AG04449 (cell line): ENCODE measurements around the gene CDHR3.

Source experiments
- CTCF ChIA-PET: fragments of 350-600 bp; formaldehyde crosslinking; extraction: SDS; loops from one replicate; lab custom pipeline; 2021; ENCODE audit warnings: antibody characterized with exemption; lab: Yijun Ruan, JAX
- POLR2A ChIA-PET: fragments of 400-600, 350-600 bp; formaldehyde crosslinking; extraction: SDS; loops from one replicate; lab custom pipeline; 2020; ENCODE audit warnings: antibody characterized with exemption, inconsistent platforms; lab: Yijun Ruan, JAX
- DNase-seq: peaks from one replicate; pipeline ENCODE4 v3.0.0-alpha.2; 2010; ENCODE audit warnings: low read depth, low spot score
- H3K4me3 ChIP-seq: 2 replicates; pipeline ENCODE4 v1.5.1; 2011; ENCODE audit warnings: low read depth, mild to moderate bottlenecking, control low read depth, low read length
- CTCF ChIP-seq: IDR thresholded peaks from one replicate; pipeline ENCODE4 v1.5.1; 2011; ENCODE audit warnings: mild to moderate bottlenecking, moderate library complexity, low read length, control low read depth, inconsistent platforms; ENCODE audit not compliant: insufficient read depth; ENCODE audit errors: missing control alignments

The CDHR3 gene

DNA sequence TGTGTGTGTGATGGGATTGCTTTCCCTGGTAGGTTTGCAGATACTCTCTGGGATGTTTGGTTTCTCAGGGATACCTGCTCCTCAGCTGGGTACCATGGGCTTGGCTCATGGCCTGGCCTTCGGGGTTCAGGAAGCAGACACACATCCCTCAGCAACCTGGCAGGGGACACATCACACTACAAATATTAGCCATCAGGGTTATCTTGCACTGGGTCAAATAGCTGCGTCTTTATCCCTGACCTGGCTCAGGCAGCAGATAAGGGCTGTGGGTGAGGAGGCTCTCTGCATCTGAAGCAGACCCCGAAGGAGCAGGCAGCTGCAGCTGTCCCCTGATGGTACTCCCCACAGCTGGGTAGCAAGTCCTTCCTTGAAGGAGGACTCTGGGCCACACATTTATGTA is 25.7 kb upstream of the CDHR3 start:
- H3K4me3 ChIP-seq = no peak overlapping the region
- TF ChIP-seq CTCF = no peak
- POLR2A ChIA-PET = no interaction called here
- CTCF ChIA-PET = interaction anchor here (1.3 to 3.9 kb wide), 3 partner anchors 72 to 177 kb away, joined by 4 to 22 read pairs (median 4); no protein-coding TSS in a partner anchor
- no peak for DNase-seq

DNA sequence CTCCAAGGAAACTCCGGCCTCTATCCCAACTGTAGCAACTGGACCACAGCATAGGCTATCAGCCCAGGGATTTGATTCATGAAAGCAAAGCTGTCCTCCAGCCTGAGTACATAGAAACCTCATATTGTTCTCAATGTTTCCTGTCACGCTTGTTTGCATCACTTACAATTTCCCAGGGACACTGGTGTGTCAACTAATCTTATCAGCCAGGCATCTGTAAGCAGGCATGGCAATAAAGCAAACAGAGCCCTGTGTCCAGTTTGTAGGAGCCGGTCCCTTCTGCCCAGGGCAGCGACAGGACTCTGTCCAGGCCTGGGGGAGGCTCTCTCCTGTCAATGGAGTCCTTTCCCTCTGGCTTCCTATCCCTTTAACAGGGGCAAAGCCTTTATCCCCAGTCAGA is 23.0 kb upstream of the CDHR3 start:
- ChIA-PET CTCF (no interaction called here), POLR2A (no interaction called here)
- H3K4me3 ChIP-seq = no peak overlapping the region
- no peak for DNase-seq
- TF ChIP-seq CTCF = no peak

DNA sequence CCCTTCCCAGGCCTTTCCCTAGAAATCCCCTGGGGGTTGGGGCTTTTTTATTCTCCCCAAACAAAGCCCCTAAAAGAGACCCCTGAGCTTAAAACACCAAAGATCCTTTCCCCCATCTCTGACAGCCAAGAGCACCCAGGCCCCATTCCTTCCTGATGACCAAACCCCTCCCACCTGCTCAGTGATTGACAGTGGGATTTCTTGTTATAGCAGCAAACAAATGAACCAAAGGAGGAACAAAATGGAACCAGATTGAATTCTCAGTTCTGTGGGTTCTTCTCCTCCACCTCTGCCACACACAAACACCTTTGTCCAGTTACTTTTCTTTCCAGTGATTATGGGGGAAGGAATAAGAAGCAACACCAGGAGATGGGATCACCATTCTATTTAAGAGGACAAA is 21.5 kb upstream of the CDHR3 start:
- POLR2A ChIA-PET = no interaction called here
- no peak for DNase-seq
- CTCF ChIA-PET = no interaction called here
- H3K4me3 ChIP-seq = no peak overlapping the region
- no peak for TF ChIP-seq CTCF

- ChIA-PET POLR2A (no interaction called here), CTCF (no interaction called here)
- TF ChIP-seq CTCF = no peak
- no peak overlapping the region for H3K4me3 ChIP-seq
- no peak for DNase-seq
Observed at GRCh38 chr7:105943486-105943885, 19.6 kb upstream of the CDHR3 start.

GRCh38 chr7:105945848-105946247 is 17.2 kb upstream of the CDHR3 start:
- no peak overlapping the region for H3K4me3 ChIP-seq
- POLR2A ChIA-PET = no interaction called here
- no peak for DNase-seq
- no peak for TF ChIP-seq CTCF
- CTCF ChIA-PET = no interaction called here

- ChIA-PET CTCF (no interaction called here), POLR2A (no interaction called here)
- no peak overlapping the region for H3K4me3 ChIP-seq
- no peak for TF ChIP-seq CTCF
- no peak for DNase-seq
Observed at GRCh38 chr7:105951597-105951996, 11.5 kb upstream of the CDHR3 start.
